GM06990 (cell line): Measurements from ENCODE around the gene UST.
"Not testable (repeated sequence)": the region's sequence is repeated elsewhere in the genome, so short reads cannot be mapped to it uniquely, and the experiment has no call there.

Experiments
- DNase-seq: peaks from one replicate; pipeline ENCODE4 v3.0.0-alpha.2; 2011; ENCODE audit not compliant: insufficient read length; ENCODE audit errors: extremely low read depth
- H3K27me3 ChIP-seq: replicated peaks from 2 replicates; pipeline ENCODE4 v1.6.0; 2011; ENCODE audit warnings: low read length; ENCODE audit not compliant: control insufficient read depth, insufficient read depth
- H3K36me3 ChIP-seq: 2 replicates; pipeline ENCODE4 v1.5.1; 2011; ENCODE audit warnings: low read length; ENCODE audit not compliant: control insufficient read depth, insufficient read depth
- H3K4me3 ChIP-seq: replicated peaks from 2 replicates; pipeline ENCODE4 v1.5.1; 2011; ENCODE audit warnings: low read depth, mild to moderate bottlenecking, control low read depth, low read length
- CTCF ChIP-seq: IDR thresholded peaks from 2 replicates; pipeline ENCODE4 v1.5.1; 2011; ENCODE audit warnings: low read length, control low read depth, mild to moderate bottlenecking, inconsistent platforms; ENCODE audit not compliant: insufficient read depth, poor library complexity, severe bottlenecking

UST gene

GRCh38 chr6:148842296-148843019, 95.6 kb downstream of the UST start:
- DNase-seq, result no peak
- Histone ChIP-seq H3K36me3 (no peaks in the 10 kb centered on the region), H3K27me3 (no peaks in the 10 kb centered on the region), H3K4me3 (no peak overlapping the region)
- no peak for TF ChIP-seq CTCF

GRCh38 chr6:148845464-148845863, 98.6 kb downstream of the UST start:
- no peak for DNase-seq
- no peak overlapping the region for H3K4me3 ChIP-seq
- H3K27me3 ChIP-seq, result no peaks in the 10 kb centered on the region
- H3K36me3 ChIP-seq, result no peaks in the 10 kb centered on the region
- no peak for TF ChIP-seq CTCF

- no peak overlapping the region for H3K4me3 ChIP-seq
- no peak for TF ChIP-seq CTCF
- no peaks in the 10 kb centered on the region for H3K36me3 ChIP-seq
- DNase-seq, result no peak
- H3K27me3 ChIP-seq, result no peaks in the 10 kb centered on the region
These were observed 100.2 kb downstream of the UST start for GRCh38 chr6:148846778-148847761.

GRCh38 chr6:148848915-148849314, 102.1 kb downstream of the UST start:
- Histone ChIP-seq H3K27me3 (no peaks in the 10 kb centered on the region), H3K4me3 (no peak overlapping the region), H3K36me3 (no peaks in the 10 kb centered on the region)
- no peak for TF ChIP-seq CTCF
- DNase-seq, result no peak

GRCh38 chr6:148849449-148849848, 102.6 kb downstream of the UST start:
- not testable (repeated sequence) for DNase-seq, H3K27me3 ChIP-seq, H3K36me3 ChIP-seq, H3K4me3 ChIP-seq

- TF ChIP-seq CTCF, result no peak
- no peaks in the 10 kb centered on the region for H3K36me3 ChIP-seq
- no peaks in the 10 kb centered on the region for H3K27me3 ChIP-seq
- no peak overlapping the region for H3K4me3 ChIP-seq
- no peak for DNase-seq
These were observed 104.1 kb downstream of the UST start for GRCh38 chr6:148850964-148851363.
